Kidney epithelial cell (primary cell): Measurements from ENCODE around the gene C1QTNF1. TPM values are rescaled to one million over a fixed set of nuclear protein-coding genes. Genes with fewer than 3 reads are reported as not detected.

Source experiments
- DNase-seq: peaks from one replicate; pipeline ENCODE4 v3.0.0-alpha.2; 2010; ENCODE audit warnings: low read depth
- H3K27me3 ChIP-seq: 2 replicates; pipeline ENCODE4 v1.6.0; 2011; ENCODE audit warnings: low read length; ENCODE audit not compliant: control insufficient read depth, insufficient read depth
- H3K36me3 ChIP-seq: 2 replicates; pipeline ENCODE4 v1.5.1; 2011; ENCODE audit warnings: low read length; ENCODE audit not compliant: control insufficient read depth, insufficient read depth
- H3K4me3 ChIP-seq: 2 replicates; pipeline ENCODE4 v1.5.1; 2011; ENCODE audit warnings: low read depth, mild to moderate bottlenecking, control low read depth, low read length
- CTCF ChIP-seq: IDR thresholded peaks from 2 replicates; pipeline ENCODE4 v1.5.1; 2011; ENCODE audit warnings: mild to moderate bottlenecking, moderate library complexity, low read length, control low read depth, inconsistent platforms; ENCODE audit not compliant: insufficient read depth, poor library complexity, severe bottlenecking
- total RNA-seq: library from RNA; depleted of rRNA; stranded (reverse); fragments of >200 nt; gene quantifications from 2 replicates; pipeline ENCODE4 v1.2.3, GENCODE V29; 2015

C1QTNF1 gene
- total RNA-seq, 1 donor from 2014 or later = 4.6 TPM

GRCh38 chr17:79053251-79053925 lies 29.4 kb downstream of the C1QTNF1 start:
- TF ChIP-seq CTCF = no peak
- H3K27me3 ChIP-seq = peaks cover 6% of the 10 kb centered on the region
- no peak for DNase-seq
- H3K36me3 ChIP-seq = no peaks in the 10 kb centered on the region
- no peak overlapping the region for H3K4me3 ChIP-seq

DNA sequence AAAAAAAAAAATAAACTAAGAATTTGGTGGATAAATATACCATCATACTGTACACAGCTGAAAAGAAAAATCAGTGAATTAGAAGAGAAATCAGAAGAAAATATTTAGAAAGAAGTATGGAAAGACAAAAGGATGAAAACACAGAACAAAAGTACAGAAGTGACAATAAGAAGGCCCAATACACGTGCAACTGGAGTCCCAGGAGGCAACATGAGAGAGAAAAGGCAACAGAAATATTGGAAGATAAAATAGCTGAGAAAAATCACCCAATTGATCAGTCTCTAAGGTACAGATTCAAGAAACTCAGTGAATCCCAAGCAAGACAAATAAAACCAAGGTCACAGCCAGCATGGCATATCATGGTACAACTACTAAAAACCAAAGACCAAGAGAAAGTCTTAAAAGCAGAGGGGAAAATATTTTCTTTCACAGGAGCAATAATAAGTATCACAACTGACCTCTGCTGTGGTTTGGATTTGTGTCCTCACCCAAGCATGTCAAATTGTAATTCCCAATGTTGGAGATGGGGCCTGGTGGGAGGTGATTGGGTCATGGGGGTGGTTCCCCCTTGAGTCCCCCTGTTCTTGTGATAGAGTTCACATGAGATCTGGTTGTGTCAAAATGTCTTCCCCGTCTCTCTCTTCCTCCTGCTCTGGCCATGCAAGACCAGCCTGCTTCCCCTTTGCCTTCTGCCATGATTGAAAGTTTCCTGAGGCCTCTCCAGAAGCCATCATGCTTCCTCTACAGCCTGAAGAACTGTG lies 30.4 kb downstream of the C1QTNF1 start:
- no peak for TF ChIP-seq CTCF
- no peak for DNase-seq

DNA sequence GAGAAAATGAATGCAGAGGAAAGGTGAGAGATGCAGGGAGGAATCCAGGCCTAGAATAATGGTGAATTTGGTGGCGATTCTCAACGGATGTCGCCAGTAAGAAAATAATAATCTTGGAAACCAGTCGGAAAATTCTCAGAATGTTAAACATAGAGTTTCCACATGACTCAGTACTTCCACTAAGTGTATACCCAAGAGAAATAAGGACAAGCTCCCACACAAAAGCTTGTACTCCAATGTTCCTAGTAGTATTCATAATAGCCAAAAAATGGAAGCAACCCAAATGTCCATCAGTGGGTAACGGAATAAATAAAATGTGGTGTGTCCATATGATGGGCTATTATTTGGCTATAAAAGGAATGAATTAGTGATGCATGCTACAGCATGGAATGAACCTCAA lies 31.2 kb downstream of the C1QTNF1 start:
- H3K27me3 ChIP-seq = no peaks in the 10 kb centered on the region
- no peak for DNase-seq
- no peak overlapping the region for H3K4me3 ChIP-seq
- no peak for TF ChIP-seq CTCF
- H3K36me3 ChIP-seq = no peaks in the 10 kb centered on the region

More for the DNA sequence above, 30.4 kb downstream of the C1QTNF1 start:
- peaks cover 2% of the 10 kb centered on the region for H3K27me3 ChIP-seq
- no peak overlapping the region for H3K4me3 ChIP-seq
- no peaks in the 10 kb centered on the region for H3K36me3 ChIP-seq

DNA sequence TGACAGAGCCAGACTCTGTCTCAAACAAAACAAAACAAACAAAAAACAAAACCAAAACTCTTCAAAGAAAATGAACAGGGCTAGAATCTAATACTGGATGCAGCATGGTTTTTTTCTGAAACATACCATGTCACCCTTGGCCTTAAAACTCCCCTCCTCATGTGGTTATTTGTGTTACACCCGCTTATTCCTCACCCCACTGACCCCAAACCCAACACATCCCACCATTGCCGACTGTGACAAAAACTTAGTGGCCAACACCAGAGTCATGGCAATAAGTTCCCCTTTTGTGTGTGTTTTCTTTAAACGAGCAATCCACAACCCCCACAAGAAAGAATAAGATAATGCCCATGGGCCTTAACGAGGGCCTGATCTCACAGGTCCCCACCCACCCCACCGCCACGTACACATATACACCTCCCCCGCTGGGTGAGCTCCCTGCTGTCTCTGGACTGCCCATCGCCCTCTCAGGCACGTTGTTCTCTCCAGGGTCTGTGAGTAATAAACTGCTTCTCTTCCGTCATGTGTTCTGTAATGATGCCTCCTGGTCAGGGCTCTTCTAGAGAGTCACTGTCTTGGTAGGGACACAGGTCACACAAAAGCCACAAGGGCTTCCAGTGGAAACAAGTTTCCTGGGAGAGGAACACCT lies 33.9 kb downstream of the C1QTNF1 start:
- TF ChIP-seq CTCF = no peak
- no peak for DNase-seq
- Histone ChIP-seq H3K27me3 (no peaks in the 10 kb centered on the region), H3K4me3 (no peak overlapping the region), H3K36me3 (no peaks in the 10 kb centered on the region)

DNA sequence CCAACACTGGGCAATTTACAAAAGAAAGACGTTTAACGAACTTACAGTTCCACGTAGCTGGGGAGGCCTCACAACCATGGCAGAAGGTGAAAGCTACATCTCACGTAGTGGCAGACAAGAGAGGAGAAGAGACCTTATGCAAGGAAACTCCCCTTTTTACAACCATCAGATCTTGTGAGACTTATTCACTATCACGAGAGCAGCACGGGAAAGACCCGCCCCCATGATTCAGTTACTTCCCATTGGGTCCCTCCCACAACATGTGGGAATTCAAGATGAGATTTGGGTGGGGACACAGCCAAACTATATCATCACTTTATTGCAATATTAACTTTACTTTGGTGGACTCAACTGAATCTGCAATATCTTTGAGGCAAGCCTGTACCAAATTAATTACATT lies 38.7 kb downstream of the C1QTNF1 start:
- H3K27me3 ChIP-seq = no peaks in the 10 kb centered on the region
- DNase-seq = no peak
- H3K36me3 ChIP-seq = no peaks in the 10 kb centered on the region
- no peak overlapping the region for H3K4me3 ChIP-seq
- TF ChIP-seq CTCF = no peak
